ENCODE results near the gene ARL10. TPM values are rescaled to one million over a fixed set of nuclear protein-coding genes. Genes with fewer than 3 reads are reported as not detected.

ARL10 gene
- total RNA-seq, 1 experiment from 2014 or later: 1.1 TPM

DNA sequence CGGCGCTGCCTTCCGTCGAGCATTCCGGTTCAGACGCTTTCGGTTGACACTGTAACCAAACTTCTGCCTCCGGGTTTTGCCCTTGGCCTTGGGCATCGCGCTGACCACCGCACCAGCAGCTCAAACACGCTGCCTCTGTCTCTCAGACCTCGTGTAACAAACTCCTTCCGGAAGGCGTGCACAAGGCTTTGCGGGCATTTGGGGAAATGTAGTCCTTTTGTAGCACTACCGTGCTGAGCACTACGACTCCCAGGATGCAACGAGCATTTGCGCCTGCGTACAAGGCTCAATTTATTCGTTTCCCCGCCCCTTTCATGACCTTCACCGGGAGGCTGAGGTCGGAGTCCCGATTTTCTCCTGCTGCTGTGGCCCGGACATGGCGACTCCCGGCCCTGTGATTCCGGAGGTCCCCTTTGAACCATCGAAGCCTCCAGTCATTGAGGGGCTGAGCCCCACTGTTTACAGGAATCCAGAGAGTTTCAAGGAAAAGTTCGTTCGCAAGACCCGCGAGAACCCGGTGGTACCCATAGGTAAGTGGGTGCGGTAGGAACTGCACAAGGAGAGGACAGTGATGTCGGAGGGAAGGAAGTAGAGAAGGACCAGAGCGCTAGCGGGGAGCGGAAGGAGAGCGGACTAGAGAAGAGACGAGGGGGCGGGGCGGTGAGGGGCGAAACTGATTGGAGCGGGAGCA, 23.3 kb downstream of the ARL10 start, which contains the start of the genes HIGD2A and NOP16:
Gene HIGD2A, plus strand, starts transcription at position 308 of the 691 bp plus-strand sequence. Its CDS starts 69 bp downstream, at position 377.
Gene NOP16, minus strand, starts transcription at position 155 of the 691 bp plus-strand sequence. Its CDS starts 59 bp downstream, at position 96.
- H3K4me1 Mint-ChIP-seq (ENCODE audit: insufficient read depth, unreplicated experiment): peaks cover 22% of the 10 kb centered on the region
- peak within 1 kb of the TSS; percentile 99 for H3K27ac Mint-ChIP-seq (ENCODE audit: low read depth, unreplicated experiment)
- DNase-seq (ENCODE audit: unreplicated experiment): peak; percentile 100
- ChIA-PET POLR2A (interaction anchor here (0.5 to 6.7 kb wide), 19 partner anchors 9 to 1127 kb away, joined by 3 to 110 read pairs (median 5); partner anchors contain the start of genes CLTB, FAF2, GRK6 and KIAA1191), CTCF (interaction anchor here (0.7 to 1.6 kb wide), 5 partner anchors 26 to 59 kb away, joined by 3 to 5 read pairs (median 4); partner anchors contain the start of genes FAF2 and KIAA1191)
- peak within 1 kb of the TSS; percentile 98 for H3K4me3 Mint-ChIP-seq (ENCODE audit: unreplicated experiment)
- intact Hi-C loops (cut with micrococcal nuclease): loop anchor here (10.0 kb wide), 1 partner anchor 574 kb away; no protein-coding TSS in a partner anchor
- BruUV-seq (replicated peaks): no TSS peak
- no peaks in the 10 kb centered on the region for H3K27me3 Mint-ChIP-seq (ENCODE audit: insufficient read depth, unreplicated experiment)
- no peaks in the 10 kb centered on the region for H3K9me3 Mint-ChIP-seq (ENCODE audit: unreplicated experiment)
- TF ChIP-seq, protein P1, sequence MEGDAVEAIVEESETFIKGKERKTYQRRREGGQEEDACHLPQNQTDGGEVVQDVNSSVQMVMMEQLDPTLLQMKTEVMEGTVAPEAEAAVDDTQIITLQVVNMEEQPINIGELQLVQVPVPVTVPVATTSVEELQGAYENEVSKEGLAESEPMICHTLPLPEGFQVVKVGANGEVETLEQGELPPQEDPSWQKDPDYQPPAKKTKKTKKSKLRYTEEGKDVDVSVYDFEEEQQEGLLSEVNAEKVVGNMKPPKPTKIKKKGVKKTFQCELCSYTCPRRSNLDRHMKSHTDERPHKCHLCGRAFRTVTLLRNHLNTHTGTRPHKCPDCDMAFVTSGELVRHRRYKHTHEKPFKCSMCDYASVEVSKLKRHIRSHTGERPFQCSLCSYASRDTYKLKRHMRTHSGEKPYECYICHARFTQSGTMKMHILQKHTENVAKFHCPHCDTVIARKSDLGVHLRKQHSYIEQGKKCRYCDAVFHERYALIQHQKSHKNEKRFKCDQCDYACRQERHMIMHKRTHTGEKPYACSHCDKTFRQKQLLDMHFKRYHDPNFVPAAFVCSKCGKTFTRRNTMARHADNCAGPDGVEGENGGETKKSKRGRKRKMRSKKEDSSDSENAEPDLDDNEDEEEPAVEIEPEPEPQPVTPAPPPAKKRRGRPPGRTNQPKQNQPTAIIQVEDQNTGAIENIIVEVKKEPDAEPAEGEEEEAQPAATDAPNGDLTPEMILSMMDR (IDR thresholded peaks at IDR 0.05; ENCODE audit: unreplicated experiment): no peak
- peaks cover 95% of the 10 kb centered on the region for H3K36me3 Mint-ChIP-seq (ENCODE audit: insufficient read depth, unreplicated experiment)

GRCh38 chr5:176389135-176390123, 24.1 kb downstream of the ARL10 start:
- CTCF ChIA-PET: interaction anchor here (0.6 to 1.6 kb wide), 2 partner anchors 26 to 173 kb away, joined by 3 to 5 read pairs; no protein-coding TSS in a partner anchor

GRCh38 chr5:176391479-176391878, 26.2 kb downstream of the ARL10 start:
- ChIA-PET POLR2A (interaction anchor here (0.8 to 6.7 kb wide), 12 partner anchors 8 to 619 kb away, joined by 3 to 110 read pairs (median 4); partner anchors contain the start of genes CLTB, FAF2, KIAA1191 and RNF44), CTCF (interaction anchor here (0.5 to 1.1 kb wide), 5 partner anchors 9 to 662 kb away, joined by 3 to 5 read pairs (median 3); partner anchors contain the start of gene RNF44)
- Mint-ChIP-seq H3K4me3 (ENCODE audit: unreplicated experiment) (no peak overlapping the region), H3K9me3 (ENCODE audit: unreplicated experiment) (no peaks in the 10 kb centered on the region), H3K27ac (ENCODE audit: low read depth, unreplicated experiment) (no peak overlapping the region), H3K36me3 (ENCODE audit: insufficient read depth, unreplicated experiment) (peaks cover 86% of the 10 kb centered on the region), H3K4me1 (ENCODE audit: insufficient read depth, unreplicated experiment) (peaks cover 10% of the 10 kb centered on the region), H3K27me3 (ENCODE audit: insufficient read depth, unreplicated experiment) (no peaks in the 10 kb centered on the region)
- intact Hi-C loops (cut with micrococcal nuclease): no loop called here
- no TSS peak for BruUV-seq (replicated peaks)
- no peak for DNase-seq (ENCODE audit: unreplicated experiment)
- TF ChIP-seq, protein P1 (IDR thresholded peaks at IDR 0.05; ENCODE audit: unreplicated experiment): no peak

More at GRCh38 chr5:176389135-176390123, 24.1 kb downstream of the ARL10 start:
- TSS peak; percentile 94 for BruUV-seq (replicated peaks)
- Mint-ChIP-seq H3K4me1 (ENCODE audit: insufficient read depth, unreplicated experiment) (peaks cover 22% of the 10 kb centered on the region), H3K9me3 (ENCODE audit: unreplicated experiment) (no peaks in the 10 kb centered on the region), H3K27me3 (ENCODE audit: insufficient read depth, unreplicated experiment) (no peaks in the 10 kb centered on the region), H3K4me3 (ENCODE audit: unreplicated experiment) (peak overlapping the region; percentile 98), H3K27ac (ENCODE audit: low read depth, unreplicated experiment) (peak overlapping the region; percentile 99), H3K36me3 (ENCODE audit: insufficient read depth, unreplicated experiment) (peaks cover 91% of the 10 kb centered on the region)
- DNase-seq (ENCODE audit: unreplicated experiment): no peak
- TF ChIP-seq, protein P1 (IDR thresholded peaks at IDR 0.05; ENCODE audit: unreplicated experiment): no peak
- POLR2A ChIA-PET: interaction anchor here (0.5 to 6.7 kb wide), 12 partner anchors 10 to 660 kb away, joined by 3 to 110 read pairs (median 10); partner anchors contain the start of genes CLTB, FAF2, KIAA1191 and RNF44
- intact Hi-C loops (cut with micrococcal nuclease): loop anchor here (10.0 kb wide), 1 partner anchor 575 kb away; no protein-coding TSS in a partner anchor

All from MCF 10A (cell line).